RPMI8226 (cell line): Measurements from ENCODE around the gene ISLR.

Experiments
- DNase-seq: peaks from one replicate; pipeline ENCODE4 v3.0.0-alpha.2; 2015

The ISLR gene

DNA sequence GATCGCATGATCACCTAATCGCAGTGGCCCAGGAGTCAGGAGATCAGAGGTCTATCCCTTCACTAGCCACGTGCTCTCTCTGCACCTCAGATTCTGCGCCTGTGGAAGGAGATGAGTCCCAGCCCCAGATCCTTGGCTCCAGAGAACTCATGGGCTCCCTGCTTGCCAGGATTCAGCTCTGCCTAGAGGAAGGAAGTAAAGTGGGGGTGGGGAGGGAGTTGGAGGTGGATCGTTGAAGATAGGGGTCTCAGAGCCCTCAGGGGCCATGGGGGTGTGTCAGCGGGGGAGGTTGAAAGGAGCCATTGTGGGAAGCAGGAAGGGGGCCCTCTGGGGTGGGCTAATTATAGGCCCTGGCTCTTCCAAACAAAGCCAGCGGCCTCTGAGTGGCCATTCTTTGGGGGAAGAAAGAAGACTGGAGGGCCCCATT lies 40.4 kb downstream of the ISLR start:
- no peak for DNase-seq

DNA sequence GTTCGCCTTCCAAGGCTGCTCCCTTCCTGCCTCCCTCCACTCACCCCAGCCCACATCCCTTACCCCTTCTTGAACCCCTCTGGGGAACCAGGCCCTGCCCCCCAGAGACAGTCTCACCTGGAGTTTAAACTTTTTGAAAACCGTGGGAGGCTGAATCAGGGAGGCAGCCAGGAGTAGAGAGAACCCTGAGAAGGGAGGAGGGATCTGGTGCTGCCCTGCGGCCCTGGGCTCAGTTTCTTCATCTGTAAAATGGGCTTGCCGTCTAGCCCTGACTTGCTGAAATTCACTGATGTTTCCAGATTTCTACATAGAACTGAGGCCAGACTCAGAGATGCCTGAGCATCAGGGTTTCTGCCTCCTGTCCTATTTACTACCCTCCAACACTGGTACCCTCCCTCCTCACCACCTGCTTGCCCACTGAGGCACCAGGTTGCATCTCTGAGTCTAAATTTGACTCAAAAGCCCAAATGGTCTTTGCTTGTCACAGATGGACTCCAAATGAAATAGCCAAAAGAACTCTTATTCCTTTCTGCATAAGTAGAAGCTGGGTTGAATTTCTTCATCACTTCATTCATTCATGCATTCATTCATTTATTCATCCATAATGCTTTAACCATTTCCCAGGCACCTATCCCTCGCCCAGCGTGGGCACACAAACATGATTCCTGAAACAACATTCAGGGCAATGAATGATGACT lies 41.0 kb downstream of the ISLR start:
- DNase-seq: no peak

DNA sequence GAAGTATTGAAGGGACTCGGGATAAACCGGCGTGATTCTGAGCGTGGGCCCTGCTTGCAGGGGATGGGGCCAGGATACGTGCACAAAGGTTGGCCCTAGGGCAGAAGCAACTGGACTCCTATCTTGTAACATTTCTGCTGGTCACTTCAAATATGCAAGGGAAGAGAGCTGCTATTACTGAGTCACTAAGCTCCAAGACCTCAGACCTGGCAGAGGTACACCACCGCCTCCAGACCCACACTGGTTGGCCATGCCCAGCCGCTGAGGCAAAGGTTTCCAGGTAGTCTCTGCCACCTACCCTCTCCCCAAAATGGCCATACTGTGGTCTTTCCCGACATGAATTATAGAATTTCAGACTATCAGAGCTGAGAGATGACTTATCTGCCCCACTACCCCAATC lies 42.4 kb downstream of the ISLR start:
- DNase-seq: no peak

DNA sequence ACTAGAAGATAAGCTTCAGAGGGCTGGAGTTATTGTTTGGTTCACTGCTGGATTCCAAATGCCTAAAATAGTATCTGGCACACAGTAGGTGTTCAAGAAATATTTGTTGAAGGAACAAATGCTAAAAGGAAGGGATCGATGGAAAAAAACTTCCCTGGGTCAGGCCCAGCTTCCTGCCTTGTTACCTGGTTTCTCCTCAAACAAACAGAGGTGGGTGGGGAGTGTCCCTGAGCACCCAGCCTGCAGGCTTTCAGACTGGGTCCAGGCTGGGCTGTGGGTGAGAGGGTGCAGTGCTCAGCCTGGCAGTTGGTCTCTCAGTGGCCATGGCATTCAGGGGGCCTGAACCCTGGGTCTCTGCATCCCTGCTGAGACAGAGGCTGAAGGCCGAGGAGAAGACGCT lies 43.4 kb downstream of the ISLR start:
- no peak for DNase-seq

DNA sequence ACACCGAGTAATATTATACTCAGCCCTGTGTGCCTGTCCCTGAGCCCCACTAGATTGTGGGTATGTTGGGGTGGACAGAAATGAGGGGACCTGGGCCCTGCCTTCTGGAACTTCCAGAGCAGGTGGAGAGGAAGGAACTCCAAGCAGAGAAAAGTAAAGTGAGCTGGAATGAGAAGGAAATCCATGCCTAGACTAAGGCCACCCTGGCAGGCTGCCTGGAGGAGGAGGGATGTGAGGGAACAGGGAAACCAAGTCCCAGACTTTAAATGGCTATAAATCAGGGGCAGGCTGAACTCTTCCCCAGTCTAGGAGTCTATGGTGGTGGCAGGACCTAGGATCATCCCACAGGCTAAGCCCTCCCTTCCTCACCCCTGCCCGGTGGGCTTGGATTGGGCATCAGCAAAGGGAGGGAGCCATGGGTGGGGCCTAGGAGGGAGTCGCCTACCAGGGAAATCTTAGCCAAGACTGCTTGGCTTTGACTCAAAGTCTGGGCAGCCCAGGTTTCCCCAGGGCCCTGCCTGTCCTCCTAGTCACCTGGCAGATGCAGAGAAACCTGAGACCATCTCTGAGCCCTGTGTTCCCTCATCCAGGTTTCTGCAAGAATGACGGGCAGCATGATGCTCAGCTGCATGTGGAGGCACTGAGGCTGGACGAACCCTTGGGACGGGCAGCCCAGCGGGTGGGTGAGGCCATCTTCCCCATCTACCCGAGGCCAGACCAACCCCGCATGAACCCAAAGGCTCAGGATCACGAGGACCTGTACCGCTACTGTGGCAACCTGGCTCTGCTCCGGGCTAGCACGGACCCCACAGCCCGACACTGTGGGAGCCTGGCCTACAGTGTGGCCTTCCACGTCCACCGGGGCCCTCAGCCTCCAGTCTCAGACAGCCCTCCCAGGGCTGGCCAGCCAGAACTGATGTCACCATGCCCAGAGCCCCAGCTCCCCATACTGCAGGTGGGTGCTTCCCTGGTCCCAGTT lies 44.7 kb downstream of the ISLR start:
- no peak for DNase-seq

DNA sequence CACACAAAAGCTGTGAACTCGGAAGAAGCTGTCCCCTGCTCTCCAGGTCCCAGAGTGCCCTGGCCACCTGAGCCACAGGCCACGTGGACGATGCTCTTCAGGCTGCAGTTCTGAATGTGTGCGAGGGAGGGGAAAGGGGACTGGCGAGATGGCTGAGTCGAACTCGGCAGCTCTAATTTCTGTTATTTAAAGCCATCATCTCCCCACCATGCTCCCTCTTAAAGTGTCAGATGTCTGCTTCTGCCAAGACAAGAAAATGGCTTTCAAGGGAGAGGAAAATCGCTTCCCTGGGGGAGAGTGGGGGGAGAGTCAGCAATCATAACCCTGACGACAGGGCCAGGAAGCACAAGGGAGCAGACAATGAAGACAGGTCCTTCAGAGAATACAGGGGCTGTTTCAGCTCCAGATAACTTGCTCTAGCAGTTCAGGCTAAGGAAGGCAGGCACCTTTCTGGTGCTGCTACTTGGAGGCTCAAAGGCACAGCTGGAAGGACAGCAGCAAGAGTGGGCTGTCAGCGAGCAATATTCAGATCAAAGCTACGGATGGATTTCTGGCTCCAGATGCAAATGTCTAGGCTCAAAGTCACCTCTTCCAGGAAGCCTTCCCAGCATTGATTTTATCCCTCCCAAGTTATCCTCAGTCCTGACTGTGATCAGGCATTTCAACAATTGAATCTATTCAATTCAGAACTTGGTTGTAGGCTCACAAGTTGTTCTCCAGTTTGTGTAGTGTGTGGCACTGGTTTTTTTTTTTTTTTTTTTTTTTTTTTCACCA lies 47.2 kb downstream of the ISLR start:
- no peak for DNase-seq

DNA sequence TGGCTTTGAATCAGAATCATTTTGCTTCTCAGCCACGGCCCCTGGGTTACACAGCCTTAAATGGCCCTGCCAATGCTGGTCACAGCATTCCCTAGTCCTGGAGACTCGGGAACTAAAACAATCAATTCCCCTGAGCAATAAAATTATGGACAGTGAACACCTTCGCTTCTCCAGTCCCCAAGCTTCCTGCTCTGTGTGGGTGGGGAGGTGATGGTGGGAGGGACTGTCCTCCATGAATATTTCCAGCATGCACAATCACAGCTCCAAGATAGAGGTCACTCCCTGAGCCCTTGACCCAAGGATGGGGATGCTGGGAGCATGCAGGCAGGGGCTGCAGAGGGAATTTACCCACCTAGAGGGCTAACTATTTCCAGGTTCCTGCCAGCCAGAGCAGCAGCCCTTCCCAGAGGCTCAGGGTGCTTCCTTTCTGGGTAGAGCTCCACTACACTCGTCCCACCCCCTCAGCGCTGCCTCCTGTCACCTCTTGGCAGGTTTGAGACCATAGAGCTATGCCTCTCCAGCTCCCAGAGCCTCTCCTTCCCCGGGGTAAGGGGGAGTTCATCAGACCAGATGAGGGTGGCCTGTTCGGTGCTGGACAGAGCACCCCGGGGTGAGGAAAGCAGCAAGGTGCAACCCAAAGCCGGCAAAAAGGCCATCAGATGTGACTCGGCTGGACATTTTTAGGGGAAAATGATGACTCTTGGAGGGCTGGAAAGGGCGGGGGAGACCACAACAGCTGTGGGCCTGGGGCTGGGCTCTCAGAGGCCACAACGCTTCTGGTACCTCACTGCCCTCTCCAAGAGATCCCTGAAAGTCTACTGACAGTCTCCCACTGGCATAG lies 48.1 kb downstream of the ISLR start:
- no peak for DNase-seq

DNA sequence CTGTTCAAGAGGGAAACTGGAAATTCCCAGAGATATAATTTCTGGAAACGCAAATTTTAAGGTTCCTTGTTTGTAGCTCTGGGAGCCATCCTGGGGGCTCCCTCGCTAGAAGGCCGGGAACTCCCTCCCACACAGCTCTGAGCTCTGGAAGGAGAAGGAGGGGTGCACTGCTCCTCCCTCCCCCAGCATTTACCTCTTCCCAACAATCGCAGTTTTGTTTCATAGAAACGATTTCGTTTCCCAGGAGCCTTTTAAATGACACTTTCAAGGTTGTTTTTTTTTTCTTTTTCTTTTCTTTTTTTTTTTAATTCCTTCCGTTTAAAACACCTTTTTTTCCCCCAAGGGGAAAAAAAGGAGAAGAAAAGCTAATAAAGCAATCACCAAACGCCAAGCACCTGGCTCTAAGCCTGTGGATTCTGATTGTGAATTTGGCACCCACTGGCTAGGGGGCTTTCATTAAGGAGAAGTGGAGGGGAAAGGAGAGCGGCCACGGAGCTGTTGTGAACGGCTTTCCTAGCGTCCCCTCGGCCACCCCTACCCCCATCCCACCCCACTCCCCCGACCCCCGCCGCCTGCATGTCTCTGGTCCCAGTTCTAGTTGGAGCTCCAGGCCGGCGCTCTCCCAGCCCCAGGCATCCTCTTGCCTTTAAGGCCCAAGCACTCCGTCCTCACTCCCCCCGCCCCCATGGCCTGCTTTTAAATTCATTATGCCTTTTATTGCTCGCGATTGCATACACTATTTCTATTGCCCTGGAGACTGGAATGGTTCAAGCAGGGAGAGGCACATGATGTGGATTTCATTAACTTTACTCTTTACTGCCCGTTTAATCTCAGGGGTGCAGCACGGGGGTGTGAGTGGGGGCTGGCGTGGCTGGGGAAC lies 49.0 kb downstream of the ISLR start:
- DNase-seq: no peak

DNA sequence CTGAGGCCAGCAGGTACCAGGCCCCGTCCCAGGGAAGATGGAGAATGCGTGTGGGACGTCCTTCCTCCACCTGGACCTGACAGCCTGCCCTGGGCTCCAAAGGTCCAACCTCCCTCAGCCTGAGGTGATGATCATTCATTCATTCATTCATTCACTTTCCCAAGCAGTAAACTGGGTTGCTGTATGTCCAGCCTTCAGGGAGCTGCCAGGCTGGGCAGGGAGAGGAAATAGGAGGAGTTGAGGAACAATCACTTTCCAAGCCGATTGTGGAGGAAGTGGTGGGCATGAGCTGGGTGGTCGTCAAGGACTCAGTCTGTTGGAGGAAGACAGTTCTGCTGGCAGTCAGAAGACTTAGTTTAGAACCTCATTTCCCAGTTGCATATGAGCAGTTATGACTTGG lies 52.4 kb downstream of the ISLR start:
- no peak for DNase-seq
